Nephron (organoid): ENCODE measurements around the gene PHC1.

Experiments
- H3K27ac Mint-ChIP-seq, 3 experiments: 2 replicates each; pipeline ENCODE4 v1.8.0; 2020; ENCODE audit warnings: mixed read lengths in 3 of 3, mild to moderate bottlenecking in 2 of 3, moderate library complexity in 1 of 3
- H3K27me3 Mint-ChIP-seq: 2 replicates; pipeline ENCODE4 v1.8.0; 2021; ENCODE audit warnings: low read depth, mild to moderate bottlenecking, moderate library complexity, mixed read lengths
- H3K36me3 Mint-ChIP-seq: 2 replicates; pipeline ENCODE4 v1.8.0; 2020; ENCODE audit warnings: low read depth, mixed read lengths
- H3K4me1 Mint-ChIP-seq: 2 replicates; pipeline ENCODE4 v1.8.0; 2020; ENCODE audit warnings: mixed read lengths
- H3K4me3 Mint-ChIP-seq, 3 experiments: 2 replicates each; pipeline ENCODE4 v1.8.0; 2020; ENCODE audit warnings: mild to moderate bottlenecking in 3 of 3, mixed read lengths in 3 of 3, moderate library complexity in 2 of 3
- H3K9me3 Mint-ChIP-seq: 2 replicates; pipeline ENCODE4 v1.8.0; 2020; ENCODE audit warnings: mixed read lengths
- TF ChIP-seq, protein P1 (sequence below), 3 experiments: fragments of 200-600 bp; sonication (generic); IDR thresholded peaks; one replicate each; pipeline ENCODE4 v1.5.0; 2021; ENCODE audit warnings: antibody characterized with exemption in 3 of 3; ENCODE audit not compliant: unreplicated experiment in 3 of 3

PHC1 gene

DNA sequence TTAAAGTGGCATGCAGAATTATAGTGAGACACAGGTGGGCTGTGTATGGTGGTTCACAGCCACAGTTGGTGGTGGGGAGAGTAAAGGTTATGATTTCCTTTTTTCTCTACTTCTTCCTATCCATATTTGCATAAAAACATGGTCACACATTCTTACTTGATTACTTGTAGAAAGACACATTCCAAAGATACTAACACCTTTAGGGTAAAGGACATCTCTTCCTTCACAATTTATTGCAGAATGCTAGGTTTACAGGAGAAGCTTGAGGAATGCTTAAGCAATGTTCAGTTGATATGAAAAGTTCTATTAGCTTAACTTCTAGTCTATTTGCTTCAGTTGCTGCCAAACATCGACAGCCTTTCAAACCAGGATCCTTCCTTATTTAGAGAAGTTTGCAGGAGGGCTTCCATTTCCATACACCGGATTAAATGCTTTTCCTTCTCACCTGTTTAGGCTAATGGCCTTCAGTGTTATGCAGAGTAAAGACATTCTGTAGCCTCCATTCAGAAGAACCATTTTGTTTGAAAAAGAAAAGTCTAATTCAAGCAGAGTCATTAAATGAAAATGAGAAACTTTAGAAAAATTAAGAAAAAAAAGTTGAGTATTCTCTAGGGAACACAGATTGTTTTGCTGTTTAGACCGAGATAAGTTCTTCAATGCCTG is 2.6 kb upstream of the PHC1 start:
- TF ChIP-seq, protein P1, sequence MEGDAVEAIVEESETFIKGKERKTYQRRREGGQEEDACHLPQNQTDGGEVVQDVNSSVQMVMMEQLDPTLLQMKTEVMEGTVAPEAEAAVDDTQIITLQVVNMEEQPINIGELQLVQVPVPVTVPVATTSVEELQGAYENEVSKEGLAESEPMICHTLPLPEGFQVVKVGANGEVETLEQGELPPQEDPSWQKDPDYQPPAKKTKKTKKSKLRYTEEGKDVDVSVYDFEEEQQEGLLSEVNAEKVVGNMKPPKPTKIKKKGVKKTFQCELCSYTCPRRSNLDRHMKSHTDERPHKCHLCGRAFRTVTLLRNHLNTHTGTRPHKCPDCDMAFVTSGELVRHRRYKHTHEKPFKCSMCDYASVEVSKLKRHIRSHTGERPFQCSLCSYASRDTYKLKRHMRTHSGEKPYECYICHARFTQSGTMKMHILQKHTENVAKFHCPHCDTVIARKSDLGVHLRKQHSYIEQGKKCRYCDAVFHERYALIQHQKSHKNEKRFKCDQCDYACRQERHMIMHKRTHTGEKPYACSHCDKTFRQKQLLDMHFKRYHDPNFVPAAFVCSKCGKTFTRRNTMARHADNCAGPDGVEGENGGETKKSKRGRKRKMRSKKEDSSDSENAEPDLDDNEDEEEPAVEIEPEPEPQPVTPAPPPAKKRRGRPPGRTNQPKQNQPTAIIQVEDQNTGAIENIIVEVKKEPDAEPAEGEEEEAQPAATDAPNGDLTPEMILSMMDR (IDR thresholded peaks at IDR 0.05; ENCODE audit: unreplicated experiment in 3 of 3), result no peak
- Mint-ChIP-seq H3K36me3 (no peaks in the 10 kb centered on the region), H3K4me3 (peak overlapping the region in 1 of 3 experiments; percentile 9), H3K27me3 (no peaks in the 10 kb centered on the region), H3K27ac (peak overlapping the region; percentile 98 to 100 (median 99)), H3K4me1 (peaks cover 32% of the 10 kb centered on the region), H3K9me3 (no peaks in the 10 kb centered on the region)

DNA sequence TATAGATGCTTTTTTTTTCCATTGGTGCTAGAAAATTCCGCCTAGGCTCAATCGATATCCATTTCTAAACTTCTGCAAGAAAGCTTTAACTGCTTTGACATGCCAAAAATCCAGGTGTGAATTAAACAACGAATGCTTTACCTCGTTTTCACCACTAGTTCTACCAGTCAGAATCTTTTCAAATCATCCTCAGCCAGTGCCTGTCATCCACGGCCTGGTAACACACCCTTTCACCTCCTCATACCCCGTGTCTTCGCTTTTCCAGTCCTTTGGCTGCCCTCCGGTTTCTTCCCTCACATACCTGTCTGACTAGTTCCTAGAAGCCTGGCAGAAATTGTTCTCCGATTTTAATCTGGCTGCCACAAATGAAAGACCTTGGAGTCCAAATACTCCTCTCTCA is 1.4 kb upstream of the PHC1 start:
- Mint-ChIP-seq H3K9me3 (no peaks in the 10 kb centered on the region), H3K27me3 (no peaks in the 10 kb centered on the region), H3K4me1 (peaks cover 23% of the 10 kb centered on the region), H3K27ac (peak overlapping the region; percentile 98 to 100 (median 99)), H3K36me3 (no peaks in the 10 kb centered on the region), H3K4me3 (peak overlapping the region; percentile 93 to 97 (median 94))
- TF ChIP-seq, protein P1 (IDR thresholded peaks at IDR 0.05; ENCODE audit: unreplicated experiment in 3 of 3), result peak in 2 of 3 experiments; percentile 21 to 28

DNA sequence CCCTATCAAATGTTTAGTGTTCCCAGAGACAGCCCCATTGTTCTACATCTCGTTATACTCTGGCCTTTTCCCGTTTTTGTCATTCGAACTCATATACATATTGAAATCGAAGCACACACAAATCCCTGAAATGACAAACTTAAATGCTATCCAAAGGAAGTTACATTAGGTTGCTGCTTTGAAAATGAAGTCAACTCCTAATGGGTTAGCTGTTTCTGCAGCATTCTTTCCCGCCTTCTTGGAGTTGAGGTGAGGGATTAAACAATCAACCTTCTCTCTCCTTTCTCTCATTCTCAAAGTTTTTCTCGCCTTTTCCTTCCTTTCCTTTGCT is 642 bp upstream of the PHC1 start:
- Mint-ChIP-seq H3K27ac (peak overlapping the region; percentile 98 to 100 (median 99)), H3K27me3 (no peaks in the 10 kb centered on the region), H3K36me3 (peaks cover 3% of the 10 kb centered on the region), H3K4me1 (peaks cover 23% of the 10 kb centered on the region), H3K4me3 (peak overlapping the region; percentile 93 to 97 (median 94)), H3K9me3 (no peaks in the 10 kb centered on the region)
- TF ChIP-seq, protein P1 (IDR thresholded peaks at IDR 0.05; ENCODE audit: unreplicated experiment in 3 of 3), result no peak

DNA sequence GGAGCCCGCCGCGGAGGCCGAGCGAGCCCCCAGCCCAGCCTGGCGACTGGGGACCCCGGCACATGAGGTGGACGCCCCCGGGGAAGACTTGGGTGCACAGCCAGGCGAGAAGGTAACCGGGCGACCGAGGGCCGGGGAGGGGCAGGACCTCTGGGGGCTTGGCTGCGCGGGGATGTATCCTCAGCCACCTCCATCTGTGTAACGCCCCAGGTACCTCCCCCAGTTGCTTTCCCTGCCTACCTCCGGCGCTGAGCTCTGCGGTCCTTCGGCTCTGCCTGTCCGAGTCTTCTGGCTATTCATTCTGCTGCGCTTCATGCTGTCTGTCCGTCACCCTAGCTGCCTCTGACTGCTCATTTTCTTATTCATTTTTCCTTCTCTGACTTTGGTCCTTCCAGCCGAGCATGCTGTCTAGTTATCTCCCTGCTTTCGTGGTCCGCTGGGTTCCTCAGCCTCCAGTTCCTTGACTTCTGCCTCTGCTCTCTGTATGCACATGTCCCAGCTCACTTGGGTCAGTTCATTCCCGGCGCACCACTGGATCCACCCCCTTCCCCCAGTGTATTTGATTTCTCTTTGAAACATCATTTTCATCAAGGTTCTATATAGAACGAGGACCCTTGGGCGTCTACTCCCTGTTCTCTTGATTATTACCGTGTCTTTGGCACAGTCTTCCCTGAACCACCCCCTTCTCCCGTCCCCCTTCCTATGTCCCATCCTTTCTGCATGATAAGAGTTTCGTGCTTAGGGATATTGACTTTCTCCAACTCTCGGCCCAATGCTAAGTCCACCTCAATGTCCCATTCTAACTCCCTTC is 612 bp downstream of the PHC1 start:
- H3K36me3 Mint-ChIP-seq, result peaks cover 8% of the 10 kb centered on the region
- H3K9me3 Mint-ChIP-seq, result no peaks in the 10 kb centered on the region
- no peaks in the 10 kb centered on the region for H3K27me3 Mint-ChIP-seq
- TF ChIP-seq, protein P1 (IDR thresholded peaks at IDR 0.05; ENCODE audit: unreplicated experiment in 3 of 3), result no peak
- no peak overlapping the region for H3K4me3 Mint-ChIP-seq
- no peak overlapping the region for H3K27ac Mint-ChIP-seq
- H3K4me1 Mint-ChIP-seq, result peaks cover 23% of the 10 kb centered on the region

DNA sequence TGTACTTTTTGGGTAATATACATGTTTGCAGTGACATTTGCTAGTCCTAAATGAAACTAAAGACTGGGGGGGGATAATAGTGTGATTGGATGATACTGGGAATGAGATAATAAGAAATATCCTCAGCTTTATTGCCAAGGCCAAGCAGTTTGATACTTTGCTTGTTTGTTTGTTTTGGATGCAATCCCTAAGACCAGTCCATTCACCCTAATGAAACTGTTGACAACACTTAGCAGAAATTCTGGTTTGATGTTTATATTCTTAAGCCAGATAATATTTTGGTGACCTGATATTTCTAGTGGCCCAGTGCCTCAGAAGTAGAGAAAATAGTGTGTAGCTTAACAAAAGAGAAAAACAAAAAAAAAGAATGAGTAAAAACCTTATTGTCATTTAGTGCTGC is 1.8 kb downstream of the PHC1 start:
- TF ChIP-seq, protein P1 (IDR thresholded peaks at IDR 0.05; ENCODE audit: unreplicated experiment in 3 of 3), result no peak
- peaks cover 14% of the 10 kb centered on the region for H3K36me3 Mint-ChIP-seq
- H3K27ac Mint-ChIP-seq, result no peak overlapping the region
- H3K4me3 Mint-ChIP-seq, result no peak overlapping the region
- H3K27me3 Mint-ChIP-seq, result no peaks in the 10 kb centered on the region
- no peaks in the 10 kb centered on the region for H3K9me3 Mint-ChIP-seq
- peaks cover 23% of the 10 kb centered on the region for H3K4me1 Mint-ChIP-seq
